GM18505 (cell line): ENCODE measurements around the gene DYRK1A.

ENCODE experiments used
- ATAC-seq: cut with Tn5 transposase; IDR thresholded peaks from one replicate; pipeline ENCODE4 v1.9.1; 2021; ENCODE audit not compliant: unreplicated experiment
- POLR2A ChIP-seq: IDR thresholded peaks from 4 replicates; pipeline ENCODE4 v1.6.1; 2011; ENCODE audit warnings: borderline replicate concordance; ENCODE audit not compliant: insufficient read depth, insufficient read length; ENCODE audit errors: extremely low read depth

Gene DYRK1A

GRCh38 chr21:37425001-37425400 lies 58.4 kb downstream of the DYRK1A start:
- ATAC-seq, result no peak
- no peak for TF ChIP-seq POLR2A

- no peak for TF ChIP-seq POLR2A
- no peak for ATAC-seq
Observed at GRCh38 chr21:37425684-37426083, 59.1 kb downstream of the DYRK1A start.

GRCh38 chr21:37427221-37427620 lies 60.6 kb downstream of the DYRK1A start:
- ATAC-seq, result no peak
- TF ChIP-seq POLR2A, result no peak

GRCh38 chr21:37429356-37429755 lies 62.8 kb downstream of the DYRK1A start:
- TF ChIP-seq POLR2A, result no peak
- ATAC-seq, result no peak

- ATAC-seq, result no peak
Observed at GRCh38 chr21:37430184-37430821, 63.7 kb downstream of the DYRK1A start.

GRCh38 chr21:37431243-37431642 lies 64.7 kb downstream of the DYRK1A start:
- no peak for TF ChIP-seq POLR2A
- ATAC-seq, result no peak

More at GRCh38 chr21:37430184-37430821, 63.7 kb downstream of the DYRK1A start:
- TF ChIP-seq POLR2A, result no peak

- TF ChIP-seq POLR2A, result no peak
- ATAC-seq, result no peak
Observed at GRCh38 chr21:37432710-37433455, 66.3 kb downstream of the DYRK1A start.

- TF ChIP-seq POLR2A, result no peak
- no peak for ATAC-seq
Observed at GRCh38 chr21:37433456-37433840, 66.9 kb downstream of the DYRK1A start.

- TF ChIP-seq POLR2A, result no peak
Observed at GRCh38 chr21:37435120-37435519, 68.5 kb downstream of the DYRK1A start.

GRCh38 chr21:37435711-37436110 lies 69.1 kb downstream of the DYRK1A start:
- no peak for ATAC-seq
- TF ChIP-seq POLR2A, result no peak

More at GRCh38 chr21:37435120-37435519, 68.5 kb downstream of the DYRK1A start:
- no peak for ATAC-seq

GRCh38 chr21:37436174-37436573 lies 69.6 kb downstream of the DYRK1A start:
- TF ChIP-seq POLR2A, result no peak
- no peak for ATAC-seq

GRCh38 chr21:37437376-37438080 lies 71.0 kb downstream of the DYRK1A start:
- no peak for TF ChIP-seq POLR2A
- ATAC-seq, result no peak

- no peak for TF ChIP-seq POLR2A
- ATAC-seq, result no peak
Observed at GRCh38 chr21:37443683-37444082, 77.1 kb downstream of the DYRK1A start.
